HG02763 (cell line): Measurements from ENCODE around the gene ITPR1.
"Not testable (repeated sequence)": the region's sequence is repeated elsewhere in the genome, so short reads cannot be mapped to it uniquely, and the experiment has no call there.

ENCODE experiments used
- ATAC-seq: cut with Tn5 transposase; IDR thresholded peaks from one replicate; pipeline ENCODE4 v1.9.1; 2021; ENCODE audit warnings: mild to moderate bottlenecking, moderate library complexity; ENCODE audit not compliant: unreplicated experiment

The ITPR1 gene

GRCh38 chr3:4588466-4588865, 95.3 kb downstream of the ITPR1 start:
- no peak for ATAC-seq

DNA sequence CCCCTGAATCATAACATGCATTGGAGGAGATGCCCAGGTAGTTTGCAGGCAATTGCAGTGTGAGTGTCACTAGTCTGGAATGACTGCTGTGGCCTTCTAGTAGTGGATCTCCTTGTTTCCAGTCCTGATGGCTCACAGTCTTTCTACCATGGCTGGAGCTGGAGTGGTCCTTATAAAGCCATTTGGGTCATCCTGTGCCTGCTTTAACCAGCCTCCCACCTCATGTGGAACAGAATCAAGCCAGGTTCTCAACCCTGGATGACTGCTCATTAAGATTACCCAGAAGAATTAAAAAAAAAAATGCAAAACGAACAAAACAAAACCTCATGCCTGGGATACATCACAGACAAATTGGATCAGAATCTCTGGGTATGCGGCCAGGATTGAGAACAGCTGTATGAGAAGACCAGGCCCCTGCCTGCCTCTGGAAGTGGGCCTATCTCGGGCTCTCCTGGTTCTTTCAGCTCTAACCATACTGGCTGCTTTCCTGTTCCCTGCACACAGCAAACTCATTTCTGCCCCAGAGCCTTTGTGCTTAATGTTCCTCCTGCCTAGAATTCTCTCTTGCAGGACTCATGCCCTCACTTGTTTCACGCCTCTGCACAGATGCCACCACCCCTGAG, 96.4 kb downstream of the ITPR1 start:
- no peak for ATAC-seq

GRCh38 chr3:4590849-4591248, 97.7 kb downstream of the ITPR1 start:
- not testable (repeated sequence) for ATAC-seq

GRCh38 chr3:4591669-4592068, 98.5 kb downstream of the ITPR1 start:
- no peak for ATAC-seq

GRCh38 chr3:4593014-4593413, 99.9 kb downstream of the ITPR1 start:
- no peak for ATAC-seq

- ATAC-seq: no peak
Measured at GRCh38 chr3:4595710-4596113, 102.6 kb downstream of the ITPR1 start.

GRCh38 chr3:4596612-4597011, 103.5 kb downstream of the ITPR1 start:
- ATAC-seq: no peak

DNA sequence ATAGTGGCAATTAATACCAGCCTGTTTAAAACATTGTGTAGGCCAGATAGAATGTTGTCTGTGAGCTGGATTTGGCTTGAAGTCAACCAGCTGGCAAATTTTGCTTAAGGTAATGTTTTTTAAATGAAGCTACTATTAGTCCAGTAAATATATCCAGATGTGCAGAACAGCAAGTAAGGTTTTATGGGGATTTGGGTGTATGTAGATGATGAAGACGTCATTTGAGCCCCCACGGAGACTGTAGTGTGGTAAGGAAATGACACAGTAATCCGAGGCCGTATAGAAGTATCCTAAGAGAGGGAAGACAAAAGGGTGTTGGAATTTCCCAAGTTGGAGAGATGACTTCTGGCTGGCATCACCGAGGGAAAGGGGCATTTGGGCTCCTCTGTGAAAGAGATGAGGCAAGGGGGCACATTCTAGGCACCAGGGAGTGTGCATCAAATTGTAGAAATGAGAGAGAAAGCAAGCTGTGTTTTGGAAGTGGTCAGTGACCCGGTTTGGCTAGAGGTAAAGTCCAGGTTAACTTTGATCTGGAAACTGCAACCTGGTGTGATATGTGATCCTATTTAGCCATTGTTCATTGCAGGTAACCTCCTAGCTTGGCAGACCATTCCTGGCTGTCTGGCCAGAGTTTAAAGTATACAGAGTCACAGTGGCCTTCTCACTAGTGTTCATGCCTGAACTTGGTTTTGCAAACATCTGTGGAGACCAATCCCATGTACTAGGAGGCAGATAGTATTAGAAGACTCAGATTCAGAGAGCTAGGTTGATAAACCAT, 104.2 kb downstream of the ITPR1 start:
- ATAC-seq: no peak

DNA sequence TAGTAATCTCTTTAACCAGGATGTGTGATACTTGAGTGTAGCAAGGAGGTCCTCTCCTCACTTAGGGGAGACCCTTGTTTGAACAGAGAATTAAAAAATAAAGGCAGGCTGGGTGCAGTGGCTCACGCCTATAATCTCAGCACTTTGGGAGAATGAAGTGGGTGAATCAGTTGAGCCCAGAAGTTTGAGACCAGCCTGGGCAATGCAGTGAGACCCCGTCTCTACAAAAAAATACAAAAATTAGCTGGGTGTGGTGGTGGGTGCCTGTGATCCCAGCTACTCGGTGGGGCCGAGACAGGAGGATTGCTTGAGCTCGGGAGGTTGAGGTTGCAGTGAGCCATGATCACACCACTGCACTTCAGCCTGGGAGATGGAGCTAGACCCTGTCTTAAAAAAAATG, 105.1 kb downstream of the ITPR1 start:
- not testable (repeated sequence) for ATAC-seq

DNA sequence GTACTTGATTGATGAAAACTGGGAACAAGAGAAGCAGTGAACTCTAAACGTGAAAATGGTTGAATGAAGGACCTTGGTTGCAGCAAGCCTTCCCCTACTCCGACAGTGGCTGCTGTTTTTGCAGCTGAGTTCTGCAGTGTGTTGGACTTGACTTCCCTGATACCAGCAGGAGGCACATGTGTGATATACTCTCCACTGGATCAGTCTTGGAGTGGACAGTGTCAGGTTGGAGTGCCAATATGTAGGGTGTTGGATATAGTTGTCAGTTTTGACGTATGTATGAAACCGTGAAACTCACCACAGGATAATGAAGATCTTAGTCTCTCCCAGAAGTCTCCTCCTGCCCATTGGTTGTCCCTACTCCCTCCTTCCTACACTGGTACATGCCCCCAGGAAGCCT, 106.5 kb downstream of the ITPR1 start:
- no peak for ATAC-seq

DNA sequence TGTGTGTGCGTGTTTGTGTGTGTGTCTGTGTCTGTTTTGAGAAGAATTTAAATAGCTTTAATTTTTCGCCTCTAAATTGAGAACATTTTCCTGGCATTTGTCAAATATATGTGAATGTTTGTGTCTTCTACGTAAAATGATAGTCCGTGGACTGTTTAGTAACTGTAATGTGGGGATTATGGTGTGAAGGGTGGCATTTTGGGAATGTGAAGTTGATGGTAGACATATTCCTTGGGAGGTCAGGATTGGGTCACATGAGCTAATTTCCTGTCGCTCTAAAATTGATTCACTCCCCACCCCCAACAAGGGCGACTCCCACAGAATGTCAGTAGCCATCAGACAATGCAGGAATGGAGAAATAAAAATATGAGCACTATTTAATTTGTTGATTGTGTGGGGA, 107.3 kb downstream of the ITPR1 start:
- ATAC-seq: no peak

GRCh38 chr3:4601892-4602291, 108.7 kb downstream of the ITPR1 start:
- no peak for ATAC-seq

GRCh38 chr3:4604693-4605092, 111.5 kb downstream of the ITPR1 start:
- no peak for ATAC-seq

DNA sequence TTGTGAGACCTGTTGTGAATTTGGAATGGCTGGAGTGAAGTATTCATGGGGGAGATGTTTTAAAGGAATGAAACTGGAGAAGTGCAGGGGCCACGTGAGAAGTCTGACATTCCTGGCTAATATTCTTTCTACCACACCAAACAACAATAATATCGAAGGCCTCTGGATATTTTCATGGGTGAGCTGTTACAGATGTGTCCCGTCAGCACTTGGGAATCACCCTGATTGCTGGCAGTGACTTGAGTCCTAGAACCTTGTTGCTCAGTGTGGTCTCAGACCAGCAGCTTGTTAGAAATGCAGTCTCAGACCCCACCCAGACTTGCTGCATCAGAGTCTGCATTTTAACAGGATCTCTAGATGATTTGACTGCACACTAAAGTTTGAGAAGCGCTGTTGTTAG, 113.8 kb downstream of the ITPR1 start:
- no peak for ATAC-seq

GRCh38 chr3:4613366-4613765, 120.2 kb downstream of the ITPR1 start:
- ATAC-seq: no peak

- no peak for ATAC-seq
Measured at GRCh38 chr3:4614070-4614469, 120.9 kb downstream of the ITPR1 start.

DNA sequence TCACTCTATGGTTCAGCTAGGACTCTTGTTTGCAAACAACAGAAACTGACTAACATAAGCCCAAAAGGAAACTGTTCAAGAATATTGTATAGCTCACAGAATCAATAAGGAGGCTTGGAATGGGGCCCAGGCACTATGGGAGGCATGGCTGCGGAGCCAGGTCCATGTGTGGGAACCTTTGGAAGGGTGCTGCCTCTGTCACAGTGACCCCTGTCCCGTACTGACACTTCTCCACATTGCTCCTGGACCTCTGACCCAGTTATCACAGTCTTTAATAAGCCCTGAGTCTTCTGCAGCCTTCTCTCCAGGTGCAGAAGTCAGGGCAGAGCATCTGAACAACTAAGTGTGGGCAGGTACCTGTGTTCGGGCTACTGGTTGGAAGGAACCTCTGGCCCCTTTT, 121.8 kb downstream of the ITPR1 start:
- no peak for ATAC-seq

GRCh38 chr3:4615750-4616149, 122.6 kb downstream of the ITPR1 start:
- no peak for ATAC-seq

- no peak for ATAC-seq
Measured at GRCh38 chr3:4623421-4623999, 130.4 kb downstream of the ITPR1 start.

- no peak for ATAC-seq
Measured at GRCh38 chr3:4627651-4628375, 134.7 kb downstream of the ITPR1 start.

DNA sequence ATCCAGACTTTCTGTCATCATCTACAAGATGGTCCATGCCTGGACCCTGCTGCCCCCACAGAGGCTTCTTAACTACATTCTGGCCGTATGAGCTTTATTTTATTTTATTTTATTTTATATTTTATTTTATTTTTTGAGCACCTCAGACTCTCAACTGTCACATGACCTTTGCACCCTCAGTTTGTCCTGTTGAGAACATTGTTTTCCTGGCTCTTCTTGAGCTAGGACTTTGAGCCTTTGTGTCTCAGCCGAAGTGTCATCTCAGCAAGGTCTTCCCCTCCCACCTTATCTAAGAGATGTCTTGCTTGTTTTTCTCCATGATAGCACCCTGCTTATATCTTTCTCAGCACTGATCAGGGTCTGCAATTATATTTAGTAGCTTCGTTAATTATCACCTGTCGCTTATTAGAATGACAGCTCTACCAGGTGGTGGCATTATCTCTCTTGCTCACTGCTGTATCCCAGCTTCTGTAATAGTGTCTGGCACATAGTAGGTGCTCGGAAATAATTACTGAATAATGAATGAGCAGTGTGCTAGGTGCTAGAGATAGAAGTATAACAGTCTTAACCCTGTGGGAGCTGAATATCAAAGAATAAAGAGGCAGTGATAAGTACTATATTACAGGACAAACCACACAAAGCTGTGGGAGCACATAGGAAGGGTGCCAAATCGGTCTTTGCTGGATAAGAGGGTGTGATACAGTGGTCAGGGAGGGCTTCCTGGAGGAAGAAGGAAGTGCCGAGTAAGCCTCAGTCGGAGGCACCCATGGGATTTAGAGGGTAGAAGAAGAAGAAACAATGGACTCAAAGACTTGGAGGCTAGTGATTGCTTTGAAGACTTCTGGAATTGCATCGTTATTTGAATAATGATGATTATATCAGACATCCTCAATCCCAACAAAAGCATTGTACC, 136.2 kb downstream of the ITPR1 start:
- no peak for ATAC-seq
